ENCODE results near the gene MORN3.
"Not testable (repeated sequence)": the region's sequence is repeated elsewhere in the genome, so short reads cannot be mapped to it uniquely, and the experiment has no call there.

MORN3 gene

GRCh38 chr12:121669521-121669900 is at the start of gene MORN3:
TSS of gene MORN3 (minus strand) at chr12:121669654. CDS start at chr12:121669483, 171 bp downstream.
- no peak for DNase-seq (ENCODE audit: low read depth, low spot score)

- no peak for DNase-seq (ENCODE audit: low read depth, low spot score)
Measured at GRCh38 chr12:121718653-121719239, 49.3 kb upstream of the MORN3 start.

GRCh38 chr12:121717041-121717699 is 47.7 kb upstream of the MORN3 start:
- DNase-seq (ENCODE audit: low read depth, low spot score) = no peak

GRCh38 chr12:121715862-121716435 is 46.5 kb upstream of the MORN3 start:
- no peak for DNase-seq (ENCODE audit: low read depth, low spot score)

GRCh38 chr12:121715055-121715454 is 45.6 kb upstream of the MORN3 start:
- not testable (repeated sequence) for DNase-seq (ENCODE audit: low read depth, low spot score)

GRCh38 chr12:121713793-121714192 is 44.3 kb upstream of the MORN3 start:
- no peak for DNase-seq (ENCODE audit: low read depth, low spot score)

GRCh38 chr12:121713257-121713777 is 43.9 kb upstream of the MORN3 start:
- DNase-seq (ENCODE audit: low read depth, low spot score) = no peak

- no peak for DNase-seq (ENCODE audit: low read depth, low spot score)
Measured at GRCh38 chr12:121712461-121713256, 43.2 kb upstream of the MORN3 start, which contains the start of gene TMEM120B. TSS of gene TMEM120B (plus strand) at chr12:121712752. CDS start at chr12:121712896, 144 bp downstream.

GRCh38 chr12:121712190-121712460 is 42.7 kb upstream of the MORN3 start:
- DNase-seq (ENCODE audit: low read depth, low spot score) = no peak

GRCh38 chr12:121711361-121712189 is 42.1 kb upstream of the MORN3 start:
- DNase-seq (ENCODE audit: low read depth, low spot score) = no peak

GRCh38 chr12:121709478-121709961 is 40.1 kb upstream of the MORN3 start:
- no peak for DNase-seq (ENCODE audit: low read depth, low spot score)

GRCh38 chr12:121709064-121709424 is 39.6 kb upstream of the MORN3 start:
- not testable (repeated sequence) for DNase-seq (ENCODE audit: low read depth, low spot score)

GRCh38 chr12:121708313-121709063 is 39.0 kb upstream of the MORN3 start:
- DNase-seq (ENCODE audit: low read depth, low spot score) = no peak

- DNase-seq (ENCODE audit: low read depth, low spot score) = no peak
Measured at GRCh38 chr12:121705514-121705913, 36.1 kb upstream of the MORN3 start.

- no peak for DNase-seq (ENCODE audit: low read depth, low spot score)
Measured at GRCh38 chr12:121702944-121703343, 33.5 kb upstream of the MORN3 start.

GRCh38 chr12:121701667-121702277 is 32.3 kb upstream of the MORN3 start:
- DNase-seq (ENCODE audit: low read depth, low spot score) = no peak

GRCh38 chr12:121697861-121698260 is 28.4 kb upstream of the MORN3 start:
- not testable (repeated sequence) for DNase-seq (ENCODE audit: low read depth, low spot score)

GRCh38 chr12:121697093-121697698 is 27.7 kb upstream of the MORN3 start:
- DNase-seq (ENCODE audit: low read depth, low spot score) = no peak

GRCh38 chr12:121693155-121693687 is 23.8 kb upstream of the MORN3 start:
- DNase-seq (ENCODE audit: low read depth, low spot score) = no peak
